Gastroesophageal sphincter (tissue), 3 donors: ENCODE data around the gene TRIM38.

Source experiments
- CTCF ChIP-seq, 4 experiments: fragments of 200-600 bp in 2 of 4; fragments of 450-650 bp in 2 of 4; sonication (generic) in 1 of 4; IDR thresholded peaks; one replicate each; pipeline ENCODE4 v1.5.1; 2017 to 2019; ENCODE audit warnings: antibody characterized with exemption in 4 of 4, mild to moderate bottlenecking in 2 of 4, moderate library complexity in 2 of 4
- EP300 ChIP-seq: sonication (generic); formaldehyde crosslinking; IDR thresholded peaks from one replicate; pipeline ENCODE4 v1.6.1; 2017; ENCODE audit warnings: antibody characterized with exemption, mild to moderate bottlenecking
- POLR2A ChIP-seq, 2 donors: fragments of 450-650 bp; IDR thresholded peaks; one replicate each; pipeline ENCODE4 v1.6.1; 2017; ENCODE audit warnings: antibody characterized with exemption in 2 of 2, mild to moderate bottlenecking in 2 of 2, moderate library complexity in 1 of 2
- POLR2AphosphoS5 ChIP-seq: sonication (generic); formaldehyde crosslinking; IDR thresholded peaks from one replicate; pipeline ENCODE4 v1.6.1; 2017; ENCODE audit warnings: antibody characterized with exemption

- no peak for TF ChIP-seq POLR2A (IDR thresholded peaks at IDR 0.05)
- no peak for TF ChIP-seq CTCF (IDR thresholded peaks at IDR 0.05)
- no peak for TF ChIP-seq EP300
- TF ChIP-seq POLR2AphosphoS5 = no peak
These were observed 17.7 kb upstream of the TRIM38 start for GRCh38 chr6:25944688-25945574.
